Hepatocyte (in vitro differentiated cells): ENCODE data around the gene CCDC136.

Experiments used
- EZH2 ChIP-seq: fragments of 200-600 bp; sonication (generic); IDR thresholded peaks from 2 replicates; pipeline ENCODE4 v1.6.1; 2016; ENCODE audit warnings: antibody characterized with exemption, mild to moderate bottlenecking, borderline replicate concordance
- EZH2phosphoT487 ChIP-seq: fragments of 200-600 bp; sonication (generic); IDR thresholded peaks from one replicate; pipeline ENCODE4 v1.6.1; 2018; ENCODE audit warnings: antibody characterized with exemption, mild to moderate bottlenecking, low read depth, moderate library complexity; ENCODE audit not compliant: unreplicated experiment, severe bottlenecking
- TF ChIP-seq, protein P1 (sequence below): fragments of 200-600 bp; sonication (generic); IDR thresholded peaks from 2 replicates; pipeline ENCODE4 v1.5.1; 2016; ENCODE audit warnings: antibody characterized with exemption, mild to moderate bottlenecking; ENCODE audit not compliant: poor library complexity

DNA sequence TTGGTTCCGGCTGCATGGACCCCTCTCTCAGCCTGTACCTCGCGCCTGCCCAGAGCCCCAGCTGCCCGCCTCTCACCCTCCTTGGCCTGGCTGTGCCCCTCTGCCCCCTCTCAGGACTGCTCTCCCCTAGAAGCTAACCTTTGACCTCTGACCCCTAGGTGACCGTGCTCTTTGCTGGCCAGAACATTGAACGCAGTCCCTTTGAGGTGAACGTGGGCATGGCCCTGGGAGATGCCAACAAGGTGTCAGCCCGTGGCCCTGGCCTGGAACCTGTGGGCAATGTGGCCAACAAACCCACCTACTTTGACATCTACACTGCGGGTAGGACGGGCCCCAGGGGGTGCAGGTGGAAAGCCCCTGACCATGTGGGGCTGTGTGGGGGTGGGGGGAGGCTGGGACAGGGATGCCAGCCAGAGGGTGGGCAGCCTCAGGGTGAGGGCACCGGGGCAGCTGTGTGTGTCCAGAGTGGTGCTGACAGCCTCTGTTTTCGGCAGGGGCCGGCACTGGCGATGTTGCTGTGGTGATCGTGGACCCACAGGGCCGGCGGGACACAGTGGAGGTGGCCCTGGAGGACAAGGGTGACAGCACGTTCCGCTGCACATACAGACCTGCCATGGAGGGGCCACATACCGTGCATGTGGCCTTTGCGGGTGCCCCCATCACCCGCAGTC, 46.5 kb downstream of the CCDC136 start:
- TF ChIP-seq, protein P1, sequence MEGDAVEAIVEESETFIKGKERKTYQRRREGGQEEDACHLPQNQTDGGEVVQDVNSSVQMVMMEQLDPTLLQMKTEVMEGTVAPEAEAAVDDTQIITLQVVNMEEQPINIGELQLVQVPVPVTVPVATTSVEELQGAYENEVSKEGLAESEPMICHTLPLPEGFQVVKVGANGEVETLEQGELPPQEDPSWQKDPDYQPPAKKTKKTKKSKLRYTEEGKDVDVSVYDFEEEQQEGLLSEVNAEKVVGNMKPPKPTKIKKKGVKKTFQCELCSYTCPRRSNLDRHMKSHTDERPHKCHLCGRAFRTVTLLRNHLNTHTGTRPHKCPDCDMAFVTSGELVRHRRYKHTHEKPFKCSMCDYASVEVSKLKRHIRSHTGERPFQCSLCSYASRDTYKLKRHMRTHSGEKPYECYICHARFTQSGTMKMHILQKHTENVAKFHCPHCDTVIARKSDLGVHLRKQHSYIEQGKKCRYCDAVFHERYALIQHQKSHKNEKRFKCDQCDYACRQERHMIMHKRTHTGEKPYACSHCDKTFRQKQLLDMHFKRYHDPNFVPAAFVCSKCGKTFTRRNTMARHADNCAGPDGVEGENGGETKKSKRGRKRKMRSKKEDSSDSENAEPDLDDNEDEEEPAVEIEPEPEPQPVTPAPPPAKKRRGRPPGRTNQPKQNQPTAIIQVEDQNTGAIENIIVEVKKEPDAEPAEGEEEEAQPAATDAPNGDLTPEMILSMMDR, result no peak
- TF ChIP-seq EZH2 (no peak), EZH2phosphoT487 (no peak)
